ENCODE data around the gene GID4.
A peak's percentile ranks its signal among the peaks of the same experiment; 100 is the strongest.

GID4 gene

GRCh38 chr17:18043491-18043890 lies 4.3 kb downstream of the GID4 start:
- Histone ChIP-seq H3K9ac (ENCODE audit: low read length) (no peak overlapping the region), H3K18ac (ENCODE audit: low read length) (no peak overlapping the region), H3K4me1 (ENCODE audit: control insufficient read depth in 1 of 2, insufficient read depth in 2 of 2, low read length in 2 of 2) (peaks cover 6 to 12% of the 10 kb centered on the region in 2 experiments), H3K27me3 (ENCODE audit: insufficient read depth, low read length) (no peaks in the 10 kb centered on the region), H3K27ac (ENCODE audit: low read depth, low read length) (no peak overlapping the region), H3K23ac (ENCODE audit: low read length) (no peak overlapping the region), H3K4me2 (ENCODE audit: low read length) (no peak overlapping the region), H2AFZ (ENCODE audit: insufficient read depth, low read length, poor library complexity) (no peak overlapping the region), H3K79me1 (ENCODE audit: low read length) (peaks cover 8% of the 10 kb centered on the region), H2AK5ac (ENCODE audit: low read length) (no peak overlapping the region), H2BK12ac (ENCODE audit: low read length) (no peak overlapping the region), H3K4ac (ENCODE audit: low read depth, low read length) (no peak overlapping the region), H3K4me3 (ENCODE audit: low read depth, low read length) (no peak overlapping the region), H3K79me2 (ENCODE audit: control insufficient read depth, insufficient read depth, low read length, poor library complexity) (peaks cover 5% of the 10 kb centered on the region), H3K36me3 (ENCODE audit: control insufficient read depth in 1 of 2, insufficient read depth in 2 of 2, low read length in 2 of 2) (peaks cover 3 to 15% of the 10 kb centered on the region in 2 experiments), H4K8ac (ENCODE audit: low read depth, low read length) (no peak overlapping the region), H4K12ac (ENCODE audit: low read depth, low read length) (no peak overlapping the region), H3K9me3 (ENCODE audit: insufficient read depth, low read depth, low read length) (no peaks in the 10 kb centered on the region), H4K91ac (ENCODE audit: low read depth, low read length) (no peak overlapping the region), H3K14ac (ENCODE audit: low read length) (no peak overlapping the region), H2BK120ac (ENCODE audit: insufficient read depth, low read length, poor library complexity) (no peak overlapping the region), H2BK5ac (ENCODE audit: low read depth, low read length, poor library complexity) (no peak overlapping the region)
- DNase-seq: no peak
- WGBS (ENCODE audit: extremely low coverage, insufficient coverage, insufficient read length): no CpG with 5 or more reads among the region's 1 CpG

- Histone ChIP-seq H3K27ac (ENCODE audit: low read depth, low read length) (no peak overlapping the region), H3K4ac (ENCODE audit: low read depth, low read length) (no peak overlapping the region), H2AK5ac (ENCODE audit: low read length) (no peak overlapping the region), H3K36me3 (ENCODE audit: control insufficient read depth in 1 of 2, insufficient read depth in 2 of 2, low read length in 2 of 2) (peaks cover 3 to 15% of the 10 kb centered on the region in 2 experiments), H3K79me1 (ENCODE audit: low read length) (peaks cover 3% of the 10 kb centered on the region), H4K91ac (ENCODE audit: low read depth, low read length) (no peak overlapping the region), H3K14ac (ENCODE audit: low read length) (no peak overlapping the region), H3K4me3 (ENCODE audit: low read depth, low read length) (no peak overlapping the region), H2AFZ (ENCODE audit: insufficient read depth, low read length, poor library complexity) (no peak overlapping the region), H3K23ac (ENCODE audit: low read length) (no peak overlapping the region), H3K4me2 (ENCODE audit: low read length) (no peak overlapping the region), H3K27me3 (ENCODE audit: insufficient read depth, low read length) (no peaks in the 10 kb centered on the region), H2BK12ac (ENCODE audit: low read length) (no peak overlapping the region), H3K9me3 (ENCODE audit: insufficient read depth, low read depth, low read length) (no peaks in the 10 kb centered on the region), H3K4me1 (ENCODE audit: control insufficient read depth in 1 of 2, insufficient read depth in 2 of 2, low read length in 2 of 2) (peaks cover 6 to 12% of the 10 kb centered on the region in 2 experiments), H4K12ac (ENCODE audit: low read depth, low read length) (no peak overlapping the region), H3K9ac (ENCODE audit: low read length) (no peak overlapping the region), H4K8ac (ENCODE audit: low read depth, low read length) (no peak overlapping the region), H2BK120ac (ENCODE audit: insufficient read depth, low read length, poor library complexity) (no peak overlapping the region), H3K79me2 (ENCODE audit: control insufficient read depth, insufficient read depth, low read length, poor library complexity) (peaks cover 3% of the 10 kb centered on the region), H2BK5ac (ENCODE audit: low read depth, low read length, poor library complexity) (no peak overlapping the region), H3K18ac (ENCODE audit: low read length) (no peak overlapping the region)
- WGBS (ENCODE audit: extremely low coverage, insufficient coverage, insufficient read length): no CpG with 5 or more reads among the region's 3 CpGs
- no peak for DNase-seq
Measured at GRCh38 chr17:18044609-18045008, 5.4 kb downstream of the GID4 start.

- no peak overlapping the region for H2AK5ac ChIP-seq (ENCODE audit: low read length)
- no peak overlapping the region for H2AFZ ChIP-seq (ENCODE audit: insufficient read depth, low read length, poor library complexity)
- no peak overlapping the region for H4K12ac ChIP-seq (ENCODE audit: low read depth, low read length)
- H3K36me3 ChIP-seq (ENCODE audit: control insufficient read depth in 1 of 2, insufficient read depth in 2 of 2, low read length in 2 of 2): peaks cover 4 to 19% of the 10 kb centered on the region in 2 experiments
- no peak overlapping the region for H4K91ac ChIP-seq (ENCODE audit: low read depth, low read length)
- no peak overlapping the region for H3K4me3 ChIP-seq (ENCODE audit: low read depth, low read length)
- WGBS (ENCODE audit: extremely low coverage, insufficient coverage, insufficient read length): no CpG with 5 or more reads among the region's 3 CpGs
- no peak overlapping the region for H3K18ac ChIP-seq (ENCODE audit: low read length)
- H3K4me2 ChIP-seq (ENCODE audit: low read length): no peak overlapping the region
- no peak overlapping the region for H3K4ac ChIP-seq (ENCODE audit: low read depth, low read length)
- H2BK5ac ChIP-seq (ENCODE audit: low read depth, low read length, poor library complexity): no peak overlapping the region
- H3K79me1 ChIP-seq (ENCODE audit: low read length): no peaks in the 10 kb centered on the region
- no peaks in the 10 kb centered on the region for H3K79me2 ChIP-seq (ENCODE audit: control insufficient read depth, insufficient read depth, low read length, poor library complexity)
- no peaks in the 10 kb centered on the region for H3K9me3 ChIP-seq (ENCODE audit: insufficient read depth, low read depth, low read length)
- H3K23ac ChIP-seq (ENCODE audit: low read length): no peak overlapping the region
- no peaks in the 10 kb centered on the region for H3K27me3 ChIP-seq (ENCODE audit: insufficient read depth, low read length)
- H2BK120ac ChIP-seq (ENCODE audit: insufficient read depth, low read length, poor library complexity): no peak overlapping the region
- no peak overlapping the region for H4K8ac ChIP-seq (ENCODE audit: low read depth, low read length)
- H3K27ac ChIP-seq (ENCODE audit: low read depth, low read length): no peak overlapping the region
- no peak overlapping the region for H2BK12ac ChIP-seq (ENCODE audit: low read length)
- H3K14ac ChIP-seq (ENCODE audit: low read length): no peak overlapping the region
- H3K4me1 ChIP-seq (ENCODE audit: control insufficient read depth in 1 of 2, insufficient read depth in 2 of 2, low read length in 2 of 2): peaks cover 0 to 4% of the 10 kb centered on the region in 2 experiments
- no peak overlapping the region for H3K9ac ChIP-seq (ENCODE audit: low read length)
- DNase-seq: no peak
Measured at GRCh38 chr17:18045691-18046350, 6.6 kb downstream of the GID4 start.

GRCh38 chr17:18055597-18055996 lies 16.4 kb downstream of the GID4 start:
- Histone ChIP-seq H2AK5ac (ENCODE audit: low read length) (no peak overlapping the region), H3K79me2 (ENCODE audit: control insufficient read depth, insufficient read depth, low read length, poor library complexity) (no peaks in the 10 kb centered on the region), H3K27ac (ENCODE audit: low read depth, low read length) (no peak overlapping the region), H4K8ac (ENCODE audit: low read depth, low read length) (no peak overlapping the region), H2BK12ac (ENCODE audit: low read length) (no peak overlapping the region), H4K12ac (ENCODE audit: low read depth, low read length) (no peak overlapping the region), H3K23ac (ENCODE audit: low read length) (no peak overlapping the region), H3K9me3 (ENCODE audit: insufficient read depth, low read depth, low read length) (no peaks in the 10 kb centered on the region), H2BK5ac (ENCODE audit: low read depth, low read length, poor library complexity) (no peak overlapping the region), H2BK120ac (ENCODE audit: insufficient read depth, low read length, poor library complexity) (no peak overlapping the region), H3K4me2 (ENCODE audit: low read length) (no peak overlapping the region), H3K4ac (ENCODE audit: low read depth, low read length) (no peak overlapping the region), H3K79me1 (ENCODE audit: low read length) (no peaks in the 10 kb centered on the region), H3K18ac (ENCODE audit: low read length) (no peak overlapping the region), H3K9ac (ENCODE audit: low read length) (no peak overlapping the region), H3K36me3 (ENCODE audit: control insufficient read depth in 1 of 2, insufficient read depth in 2 of 2, low read length in 2 of 2) (peaks cover 12 to 20% of the 10 kb centered on the region in 2 experiments), H3K14ac (ENCODE audit: low read length) (no peak overlapping the region), H3K4me3 (ENCODE audit: low read depth, low read length) (no peak overlapping the region), H2AFZ (ENCODE audit: insufficient read depth, low read length, poor library complexity) (no peak overlapping the region), H3K27me3 (ENCODE audit: insufficient read depth, low read length) (no peaks in the 10 kb centered on the region), H3K4me1 (ENCODE audit: control insufficient read depth in 1 of 2, insufficient read depth in 2 of 2, low read length in 2 of 2) (no peaks in the 10 kb centered on the region), H4K91ac (ENCODE audit: low read depth, low read length) (no peak overlapping the region)
- peak in 1 of 2 donors; percentile 57 for DNase-seq
- no CpG with 5 or more reads among the region's 6 CpGs for WGBS (ENCODE audit: extremely low coverage, insufficient coverage, insufficient read length)
